ENCODE measurements around the gene DTX3.
"Not testable (repeated sequence)": the region's sequence is repeated elsewhere in the genome, so short reads cannot be mapped to it uniquely, and the experiment has no call there.

DTX3 gene

GRCh38 chr12:57604454-57604991 is at the start of gene DTX3:
Gene DTX3, plus strand, starts transcription at chr12:57604824. Its CDS starts 1,694 bp downstream, at chr12:57606518.
- DNase-seq (ENCODE audit: low read depth in 1 of 2, low spot score in 1 of 2), result no peak

GRCh38 chr12:57554897-57555296 is 49.7 kb upstream of the DTX3 start:
- no peak for DNase-seq (ENCODE audit: low read depth in 1 of 2, low spot score in 1 of 2)

- DNase-seq (ENCODE audit: low read depth in 1 of 2, low spot score in 1 of 2), result no peak
Observed at GRCh38 chr12:57558864-57559263, 45.8 kb upstream of the DTX3 start.

- no peak for DNase-seq (ENCODE audit: low read depth in 1 of 2, low spot score in 1 of 2)
Observed at GRCh38 chr12:57560516-57560915, 44.1 kb upstream of the DTX3 start.

GRCh38 chr12:57561117-57561516 is 43.5 kb upstream of the DTX3 start:
- not testable (repeated sequence) for DNase-seq (ENCODE audit: low read depth in 1 of 2, low spot score in 1 of 2)

GRCh38 chr12:57563358-57563757 is 41.3 kb upstream of the DTX3 start:
- no peak for DNase-seq (ENCODE audit: low read depth in 1 of 2, low spot score in 1 of 2)

- no peak for DNase-seq (ENCODE audit: low read depth in 1 of 2, low spot score in 1 of 2)
Observed at GRCh38 chr12:57564178-57564740, 40.4 kb upstream of the DTX3 start.

GRCh38 chr12:57568838-57569237 is 35.8 kb upstream of the DTX3 start:
- DNase-seq (ENCODE audit: low read depth in 1 of 2, low spot score in 1 of 2), result no peak

- DNase-seq (ENCODE audit: low read depth in 1 of 2, low spot score in 1 of 2), result no peak
Observed at GRCh38 chr12:57569858-57570257, 34.8 kb upstream of the DTX3 start.

- not testable (repeated sequence) for DNase-seq (ENCODE audit: low read depth in 1 of 2, low spot score in 1 of 2)
Observed at GRCh38 chr12:57570438-57570837, 34.2 kb upstream of the DTX3 start.

GRCh38 chr12:57571926-57572762 is 32.5 kb upstream of the DTX3 start:
- DNase-seq (ENCODE audit: low read depth in 1 of 2, low spot score in 1 of 2), result no peak

GRCh38 chr12:57574795-57575194 is 29.8 kb upstream of the DTX3 start:
- DNase-seq (ENCODE audit: low read depth in 1 of 2, low spot score in 1 of 2), result no peak

- DNase-seq (ENCODE audit: low read depth in 1 of 2, low spot score in 1 of 2), result no peak
Observed at GRCh38 chr12:57575771-57576612, 28.6 kb upstream of the DTX3 start.

- no peak for DNase-seq (ENCODE audit: low read depth in 1 of 2, low spot score in 1 of 2)
Observed at GRCh38 chr12:57576613-57577160, 27.9 kb upstream of the DTX3 start.

- no peak for DNase-seq (ENCODE audit: low read depth in 1 of 2, low spot score in 1 of 2)
Observed at GRCh38 chr12:57577981-57578758, 26.5 kb upstream of the DTX3 start.

GRCh38 chr12:57579011-57579410 is 25.6 kb upstream of the DTX3 start:
- DNase-seq (ENCODE audit: low read depth in 1 of 2, low spot score in 1 of 2), result no peak

- no peak for DNase-seq (ENCODE audit: low read depth in 1 of 2, low spot score in 1 of 2)
Observed at GRCh38 chr12:57579677-57580465, 24.8 kb upstream of the DTX3 start.

- no peak for DNase-seq (ENCODE audit: low read depth in 1 of 2, low spot score in 1 of 2)
Observed at GRCh38 chr12:57580466-57580795, 24.2 kb upstream of the DTX3 start.

- DNase-seq (ENCODE audit: low read depth in 1 of 2, low spot score in 1 of 2), result no peak
Observed at GRCh38 chr12:57581802-57582201, 22.8 kb upstream of the DTX3 start.

GRCh38 chr12:57582440-57582839 is 22.2 kb upstream of the DTX3 start:
- DNase-seq (ENCODE audit: low read depth in 1 of 2, low spot score in 1 of 2), result no peak
